ENCODE results near the gene DOLPP1. TPM values are rescaled to one million over a fixed set of nuclear protein-coding genes. Genes with fewer than 3 reads are reported as not detected.

DOLPP1 gene
- total RNA-seq, 1 donor from 2014 or later = 12.7 TPM

DNA sequence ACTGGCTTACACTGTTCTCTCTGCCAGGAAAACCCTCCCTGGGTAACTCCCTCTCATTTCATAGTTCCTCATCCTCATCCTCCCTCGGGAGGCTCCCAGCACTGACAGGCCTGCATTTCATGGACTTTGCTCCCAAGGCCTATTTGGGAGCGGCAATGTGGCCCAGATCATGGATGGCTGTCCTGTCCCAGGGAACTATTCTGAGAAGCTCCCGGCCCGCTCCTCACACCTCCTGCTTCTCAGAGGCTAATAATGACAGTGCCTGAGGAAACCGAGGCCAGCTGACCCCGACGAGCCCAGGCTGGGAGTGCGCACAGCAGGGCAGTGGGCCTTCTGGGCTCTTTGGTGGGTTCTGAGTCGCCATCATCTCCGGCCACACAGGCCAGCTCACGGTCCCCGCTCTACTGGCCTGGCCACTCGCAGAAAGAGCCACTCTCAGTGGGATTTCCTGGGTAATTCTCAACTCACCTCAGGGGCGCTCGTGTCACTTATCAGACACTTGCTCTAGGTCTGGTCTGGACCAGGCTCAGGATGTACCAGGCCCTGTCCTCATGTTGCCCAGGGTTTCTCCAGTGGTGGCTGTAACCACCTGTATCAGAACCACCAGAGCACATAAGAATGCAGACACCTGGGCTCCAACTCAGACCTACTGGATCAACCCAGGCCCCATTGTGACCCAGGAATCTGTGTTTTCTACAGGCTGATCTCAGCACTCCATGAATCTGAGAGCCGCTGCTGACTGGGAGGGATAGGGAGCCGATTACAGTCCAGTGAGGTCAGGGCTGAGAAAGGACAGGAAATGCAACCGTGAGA, 2.0 kb upstream of the DOLPP1 start:
- H3K4me3 ChIP-seq (ENCODE audit: low read depth, low read length) = no peak overlapping the region
- TF ChIP-seq, protein P1, sequence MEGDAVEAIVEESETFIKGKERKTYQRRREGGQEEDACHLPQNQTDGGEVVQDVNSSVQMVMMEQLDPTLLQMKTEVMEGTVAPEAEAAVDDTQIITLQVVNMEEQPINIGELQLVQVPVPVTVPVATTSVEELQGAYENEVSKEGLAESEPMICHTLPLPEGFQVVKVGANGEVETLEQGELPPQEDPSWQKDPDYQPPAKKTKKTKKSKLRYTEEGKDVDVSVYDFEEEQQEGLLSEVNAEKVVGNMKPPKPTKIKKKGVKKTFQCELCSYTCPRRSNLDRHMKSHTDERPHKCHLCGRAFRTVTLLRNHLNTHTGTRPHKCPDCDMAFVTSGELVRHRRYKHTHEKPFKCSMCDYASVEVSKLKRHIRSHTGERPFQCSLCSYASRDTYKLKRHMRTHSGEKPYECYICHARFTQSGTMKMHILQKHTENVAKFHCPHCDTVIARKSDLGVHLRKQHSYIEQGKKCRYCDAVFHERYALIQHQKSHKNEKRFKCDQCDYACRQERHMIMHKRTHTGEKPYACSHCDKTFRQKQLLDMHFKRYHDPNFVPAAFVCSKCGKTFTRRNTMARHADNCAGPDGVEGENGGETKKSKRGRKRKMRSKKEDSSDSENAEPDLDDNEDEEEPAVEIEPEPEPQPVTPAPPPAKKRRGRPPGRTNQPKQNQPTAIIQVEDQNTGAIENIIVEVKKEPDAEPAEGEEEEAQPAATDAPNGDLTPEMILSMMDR (conservative IDR thresholded peaks at IDR 0.05; ENCODE audit: low read depth, low read length) = no peak
- DNase-seq (ENCODE audit: low read depth) = no peak

GRCh38 chr9:129079829-129080228, 1.1 kb upstream of the DOLPP1 start:
- DNase-seq (ENCODE audit: low read depth) = no peak
- TF ChIP-seq, protein P1 (conservative IDR thresholded peaks at IDR 0.05; ENCODE audit: low read depth, low read length) = no peak
- peak overlapping the region; percentile 75 for H3K4me3 ChIP-seq (ENCODE audit: low read depth, low read length)

DNA sequence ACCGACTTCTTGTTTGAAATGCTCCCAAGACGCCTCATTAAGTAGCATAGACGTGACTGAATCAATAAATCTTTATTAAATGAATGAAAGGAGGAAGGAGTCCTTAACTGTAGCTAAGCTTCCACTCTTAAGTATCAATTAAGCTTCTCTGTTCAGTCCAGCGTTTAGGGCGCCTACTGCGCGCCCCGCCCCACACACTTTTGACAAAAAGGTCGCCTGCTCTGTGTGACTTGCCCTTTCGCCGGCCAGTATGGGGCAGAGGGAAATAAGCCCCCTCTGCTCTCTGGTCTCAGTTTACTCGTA, 662 bp upstream of the DOLPP1 start:
- TF ChIP-seq, protein P1 (conservative IDR thresholded peaks at IDR 0.05; ENCODE audit: low read depth, low read length) = no peak
- no peak for DNase-seq (ENCODE audit: low read depth)
- H3K4me3 ChIP-seq (ENCODE audit: low read depth, low read length) = peak overlapping the region; percentile 75

GRCh38 chr9:129081388-129081904, 535 bp downstream of the DOLPP1 start:
- TF ChIP-seq, protein P1 (conservative IDR thresholded peaks at IDR 0.05; ENCODE audit: low read depth, low read length) = no peak
- no peak for DNase-seq (ENCODE audit: low read depth)
- H3K4me3 ChIP-seq (ENCODE audit: low read depth, low read length) = peak overlapping the region; percentile 75

GRCh38 chr9:129084087-129084486, 3.2 kb downstream of the DOLPP1 start:
- no peak for DNase-seq (ENCODE audit: low read depth)
- TF ChIP-seq, protein P1 (conservative IDR thresholded peaks at IDR 0.05; ENCODE audit: low read depth, low read length) = no peak
- no peak overlapping the region for H3K4me3 ChIP-seq (ENCODE audit: low read depth, low read length)

- TF ChIP-seq, protein P1 (conservative IDR thresholded peaks at IDR 0.05; ENCODE audit: low read depth, low read length) = no peak
These were observed 8.3 kb downstream of the DOLPP1 start for GRCh38 chr9:129089246-129089645.

More at GRCh38 chr9:129089246-129089645, 8.3 kb downstream of the DOLPP1 start:
- no peak overlapping the region for H3K4me3 ChIP-seq (ENCODE audit: low read depth, low read length)
- DNase-seq (ENCODE audit: low read depth) = no peak
